Fibroblast of lung (primary cell): ENCODE data around the gene RAB11FIP3. TPM values are rescaled to one million over a fixed set of nuclear protein-coding genes. Genes with fewer than 3 reads are reported as not detected.

ENCODE experiments used
- DNase-seq, 2 donors: peaks; one replicate each; pipeline versions ENCODE4 v3.0.0 to v3.0.0-alpha.2; 2010; ENCODE audit warnings: low read depth in 2 of 2
- H2AFZ ChIP-seq: 2 replicates; pipeline ENCODE4 v1.5.1; 2012; ENCODE audit warnings: low read length, control low read depth, inconsistent platforms
- H3K27ac ChIP-seq: 2 replicates; pipeline ENCODE4 v1.5.1; 2011; ENCODE audit warnings: low read length, control low read depth; ENCODE audit not compliant: insufficient read depth
- H3K27me3 ChIP-seq: 2 replicates; pipeline ENCODE4 v1.5.1; 2011; ENCODE audit warnings: mild to moderate bottlenecking, low read length; ENCODE audit not compliant: control insufficient read depth, insufficient read depth
- H3K36me3 ChIP-seq: 2 replicates; pipeline ENCODE4 v1.5.1; 2011; ENCODE audit warnings: low read length; ENCODE audit not compliant: control insufficient read depth, insufficient read depth
- H3K4me1 ChIP-seq: 2 replicates; pipeline ENCODE4 v1.5.1; 2011; ENCODE audit warnings: low read length; ENCODE audit not compliant: control insufficient read depth, insufficient read depth; ENCODE audit errors: extremely low read depth
- H3K4me2 ChIP-seq: 2 replicates; pipeline ENCODE4 v1.5.1; 2011; ENCODE audit warnings: low read length, control low read depth; ENCODE audit not compliant: insufficient read depth; ENCODE audit errors: extremely low read depth
- H3K4me3 ChIP-seq, 4 experiments: fragments of 200-600 bp in 1 of 4; sonication (generic) in 1 of 4; replicated peaks in 1 of 4; 2 replicates each; pipeline ENCODE4 v1.5.1; 2011 to 2016; ENCODE audit warnings: low read length in 4 of 4, low read depth in 3 of 4, mild to moderate bottlenecking in 3 of 4, control low read depth in 2 of 4, inconsistent platforms in 1 of 4, mixed read lengths in 1 of 4; ENCODE audit not compliant: insufficient read depth in 1 of 4; ENCODE audit errors: control extremely low read depth in 1 of 4
- H3K79me2 ChIP-seq: 2 replicates; pipeline ENCODE4 v1.5.1; 2012; ENCODE audit warnings: mild to moderate bottlenecking, low read length, inconsistent platforms; ENCODE audit not compliant: control insufficient read depth, insufficient read depth
- H3K9ac ChIP-seq: 2 replicates; pipeline ENCODE4 v1.5.1; 2011; ENCODE audit warnings: mild to moderate bottlenecking, low read length, control low read depth; ENCODE audit not compliant: insufficient read depth
- H3K9me3 ChIP-seq: 2 replicates; pipeline ENCODE4 v1.5.1; 2012; ENCODE audit warnings: low read depth, low read length; ENCODE audit not compliant: control insufficient read depth, insufficient read depth
- H4K20me1 ChIP-seq: 2 replicates; pipeline ENCODE4 v1.5.1; 2011; ENCODE audit warnings: low read length; ENCODE audit not compliant: control insufficient read depth, insufficient read depth; ENCODE audit errors: extremely low read depth
- CTCF ChIP-seq, 2 donors: IDR thresholded peaks in 1 of 2; conservative IDR thresholded peaks in 1 of 2; 1 replicate in 1 of 2; 2 replicates in 1 of 2; pipeline ENCODE4 v1.5.1; 2011 to 2012; ENCODE audit warnings: low read length in 2 of 2, control low read depth in 1 of 2, inconsistent platforms in 1 of 2, low read depth in 1 of 2, mild to moderate bottlenecking in 1 of 2
- EZH2 ChIP-seq: IDR thresholded peaks from 2 replicates; pipeline ENCODE4 v1.5.1; 2012; ENCODE audit warnings: low read length, control low read depth, mild to moderate bottlenecking; ENCODE audit errors: missing control alignments
- polyA minus RNA-seq: library from RNA; depleted of rRNA, polyadenylated mRNA; stranded (reverse); fragments of >200 nt; gene quantifications from 2 replicates; pipeline ENCODE4 v1.2.3, GENCODE V29; 2011; ENCODE audit warnings: low replicate concordance
- polyA plus RNA-seq, 2 donors: library from polyadenylated mRNA; depleted of rRNA in 1 of 2; stranded (reverse) in 1 of 2; unstranded in 1 of 2; fragments of >200 nt; gene quantifications; 2 replicates each; pipeline ENCODE4 v1.2.1, GENCODE V29; 2011 to 2012; ENCODE audit warnings: missing spikeins in 1 of 2
- total RNA-seq: library from RNA; depleted of rRNA; stranded (reverse); fragments of >200 nt; gene quantifications from 2 replicates; pipeline ENCODE4 v1.2.1, GENCODE V29; 2014

RAB11FIP3 gene
- 17.5 and 22.1 TPM in 2 replicates for total RNA-seq
- 7.3 and 11.9 TPM in 2 replicates for polyA plus RNA-seq
- polyA plus RNA-seq (2012) = 20.5 and 29.2 TPM in 2 replicates
- polyA minus RNA-seq = 17.1 and 23.5 TPM in 2 replicates

- Histone ChIP-seq H3K9me3 (no peaks in the 10 kb centered on the region), H2AFZ (peak within 1 kb of the TSS; percentile 74), H3K9ac (peak within 1 kb of the TSS; percentile 72), H3K36me3 (no peaks in the 10 kb centered on the region), H3K27ac (peak within 1 kb of the TSS; percentile 62), H3K4me2 (peak within 1 kb of the TSS; percentile 79), H4K20me1 (no peaks in the 10 kb centered on the region), H3K27me3 (no peaks in the 10 kb centered on the region), H3K79me2 (peaks cover 23% of the 10 kb centered on the region), H3K4me3 (peak within 1 kb of the TSS; percentile 51 to 83 (median 80)), H3K4me1 (peaks cover 3% of the 10 kb centered on the region)
- peak; percentile 77 to 79 for DNase-seq
- no peak for TF ChIP-seq EZH2
- TF ChIP-seq CTCF (conservative IDR thresholded peaks at IDR 0.05 in 1 of 2, IDR thresholded peaks at IDR 0.05 in 1 of 2; ENCODE audit: low read depth in 1 of 2, low read length in 2 of 2) = peak in 1 of 2 donors; percentile 8
These were observed at the start of gene RAB11FIP3 for GRCh38 chr16:425082-425718. Gene RAB11FIP3, plus strand, starts transcription at chr16:425649. Its CDS starts 358 bp downstream, at chr16:426007.

GRCh38 chr16:375927-376816 lies 49.3 kb upstream of the RAB11FIP3 start:
- no peak overlapping the region for H3K4me3 ChIP-seq
- DNase-seq = no peak
- no peak overlapping the region for H2AFZ ChIP-seq
- H4K20me1 ChIP-seq = no peaks in the 10 kb centered on the region
- no peak overlapping the region for H3K4me2 ChIP-seq
- TF ChIP-seq CTCF (conservative IDR thresholded peaks at IDR 0.05 in 1 of 2, IDR thresholded peaks at IDR 0.05 in 1 of 2; ENCODE audit: low read depth in 1 of 2, low read length in 2 of 2) (no peak), EZH2 (no peak)
- H3K27ac ChIP-seq = no peak overlapping the region
- no peaks in the 10 kb centered on the region for H3K27me3 ChIP-seq
- H3K36me3 ChIP-seq = peaks cover 32% of the 10 kb centered on the region
- H3K9me3 ChIP-seq = no peaks in the 10 kb centered on the region
- no peaks in the 10 kb centered on the region for H3K4me1 ChIP-seq
- peaks cover 14% of the 10 kb centered on the region for H3K79me2 ChIP-seq
- H3K9ac ChIP-seq = no peak overlapping the region

GRCh38 chr16:376817-377418 lies 48.5 kb upstream of the RAB11FIP3 start:
- H3K4me3 ChIP-seq = no peak overlapping the region
- no peaks in the 10 kb centered on the region for H3K27me3 ChIP-seq
- no peak for DNase-seq
- H3K36me3 ChIP-seq = peaks cover 27% of the 10 kb centered on the region
- H3K79me2 ChIP-seq = peaks cover 14% of the 10 kb centered on the region
- no peak overlapping the region for H3K27ac ChIP-seq
- no peak for TF ChIP-seq EZH2
- no peak for TF ChIP-seq CTCF (conservative IDR thresholded peaks at IDR 0.05 in 1 of 2, IDR thresholded peaks at IDR 0.05 in 1 of 2; ENCODE audit: low read depth in 1 of 2, low read length in 2 of 2)
- no peaks in the 10 kb centered on the region for H4K20me1 ChIP-seq
- H2AFZ ChIP-seq = no peak overlapping the region
- no peak overlapping the region for H3K9ac ChIP-seq
- H3K9me3 ChIP-seq = no peaks in the 10 kb centered on the region
- H3K4me1 ChIP-seq = no peaks in the 10 kb centered on the region
- H3K4me2 ChIP-seq = no peak overlapping the region
